GM19324 (cell line): ENCODE measurements around the gene SESN1.

Experiments
- ATAC-seq: cut with Tn5 transposase; IDR thresholded peaks from one replicate; pipeline ENCODE4 v1.9.1; 2021; ENCODE audit warnings: mild to moderate bottlenecking, moderate library complexity; ENCODE audit not compliant: unreplicated experiment, low FRiP score

SESN1 gene

GRCh38 chr6:109036574-109037294, 57.9 kb downstream of the SESN1 start:
- no peak for ATAC-seq

- no peak for ATAC-seq
Observed at GRCh38 chr6:109034526-109034925, 60.1 kb downstream of the SESN1 start.

GRCh38 chr6:109033655-109034054, 61.0 kb downstream of the SESN1 start:
- ATAC-seq: no peak

GRCh38 chr6:109031416-109031815, 63.2 kb downstream of the SESN1 start:
- no peak for ATAC-seq

GRCh38 chr6:109029313-109029712, 65.3 kb downstream of the SESN1 start:
- ATAC-seq: no peak

GRCh38 chr6:109028439-109028838, 66.2 kb downstream of the SESN1 start:
- ATAC-seq: no peak

- ATAC-seq: no peak
Observed at GRCh38 chr6:109027964-109028363, 66.7 kb downstream of the SESN1 start.

- no peak for ATAC-seq
Observed at GRCh38 chr6:109025639-109026038, 69.0 kb downstream of the SESN1 start.

GRCh38 chr6:109024784-109025183, 69.9 kb downstream of the SESN1 start:
- ATAC-seq: no peak

GRCh38 chr6:109024368-109024767, 70.3 kb downstream of the SESN1 start:
- ATAC-seq: no peak

- ATAC-seq: no peak
Observed at GRCh38 chr6:109023356-109023925, 71.2 kb downstream of the SESN1 start.

GRCh38 chr6:109021870-109022269, 72.8 kb downstream of the SESN1 start:
- no peak for ATAC-seq

- no peak for ATAC-seq
Observed at GRCh38 chr6:109019911-109020310, 74.7 kb downstream of the SESN1 start.

GRCh38 chr6:109015176-109015575, 79.5 kb downstream of the SESN1 start:
- no peak for ATAC-seq

- no peak for ATAC-seq
Observed at GRCh38 chr6:109014606-109015005, 80.0 kb downstream of the SESN1 start.

- ATAC-seq: no peak
Observed at GRCh38 chr6:109013656-109014305, 80.9 kb downstream of the SESN1 start.

- ATAC-seq: no peak
Observed at GRCh38 chr6:109010705-109011102, 83.9 kb downstream of the SESN1 start.

GRCh38 chr6:109009962-109010704, 84.5 kb downstream of the SESN1 start:
- ATAC-seq: no peak

GRCh38 chr6:109009236-109009961, 85.2 kb downstream of the SESN1 start:
- ATAC-seq: peak; percentile 98

- peak; percentile 24 for ATAC-seq
Observed at GRCh38 chr6:109008537-109009235, 86.0 kb downstream of the SESN1 start.
